ENCODE results near the gene PODN.

The PODN gene

DNA sequence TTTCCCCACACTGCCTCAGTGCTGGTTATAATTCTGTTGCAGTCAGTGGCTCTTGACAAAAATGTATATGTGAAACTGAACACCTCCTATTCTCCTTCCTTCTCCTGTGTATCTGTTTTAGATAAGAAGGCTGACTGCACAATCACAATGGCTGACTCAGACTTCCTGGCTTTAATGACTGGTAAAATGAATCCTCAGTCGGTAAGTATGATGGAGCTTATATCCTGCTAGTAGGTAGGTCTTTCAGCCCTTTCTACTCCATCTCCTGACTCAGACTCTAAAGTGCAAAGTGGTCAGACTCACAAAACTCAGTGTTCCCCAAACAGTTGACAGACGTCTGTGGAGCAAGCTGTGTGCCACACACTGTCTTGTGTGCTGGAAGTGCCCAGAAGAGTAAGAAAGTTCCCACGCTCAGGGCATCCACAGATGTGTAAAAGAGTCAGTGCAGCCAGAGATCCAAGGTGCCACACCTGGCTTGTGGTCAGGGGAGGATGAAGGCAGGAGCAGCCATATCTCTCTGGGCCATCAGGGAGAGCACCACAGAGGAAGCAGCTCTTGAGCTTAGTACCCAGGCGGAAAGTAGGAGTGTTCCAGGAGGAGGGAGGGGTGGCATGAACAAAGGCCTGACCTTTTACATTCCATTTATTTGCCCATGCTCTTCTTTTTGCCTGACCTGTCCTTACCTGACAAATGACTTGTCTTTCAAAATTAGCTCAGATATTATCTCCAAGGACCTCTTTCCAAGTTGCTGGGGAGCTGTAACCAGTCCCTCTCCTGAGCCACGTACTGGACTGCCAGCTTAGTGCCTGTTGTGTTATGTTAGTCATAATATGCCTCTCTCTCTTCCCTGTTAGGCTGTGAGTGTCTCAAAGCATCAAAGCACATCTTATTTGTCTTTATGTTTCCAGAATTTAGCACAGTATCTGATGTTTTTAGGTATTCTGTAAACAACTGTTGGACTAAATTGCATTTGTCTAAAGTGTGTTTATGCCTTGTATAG is 14.0 kb upstream of the PODN start:
- TF ChIP-seq TARDBP (IDR thresholded peaks at IDR 0.05), result no peak
- no peak for TF ChIP-seq HDGF (IDR thresholded peaks at IDR 0.05; ENCODE audit: borderline replicate concordance)
- no peak for TF ChIP-seq SUZ12 (IDR thresholded peaks at IDR 0.05)
- TF ChIP-seq BHLHE40 (IDR thresholded peaks at IDR 0.05; ENCODE audit: borderline replicate concordance), result no peak
- no peak for TF ChIP-seq NFRKB (IDR thresholded peaks at IDR 0.05)
- TF ChIP-seq, protein P1, sequence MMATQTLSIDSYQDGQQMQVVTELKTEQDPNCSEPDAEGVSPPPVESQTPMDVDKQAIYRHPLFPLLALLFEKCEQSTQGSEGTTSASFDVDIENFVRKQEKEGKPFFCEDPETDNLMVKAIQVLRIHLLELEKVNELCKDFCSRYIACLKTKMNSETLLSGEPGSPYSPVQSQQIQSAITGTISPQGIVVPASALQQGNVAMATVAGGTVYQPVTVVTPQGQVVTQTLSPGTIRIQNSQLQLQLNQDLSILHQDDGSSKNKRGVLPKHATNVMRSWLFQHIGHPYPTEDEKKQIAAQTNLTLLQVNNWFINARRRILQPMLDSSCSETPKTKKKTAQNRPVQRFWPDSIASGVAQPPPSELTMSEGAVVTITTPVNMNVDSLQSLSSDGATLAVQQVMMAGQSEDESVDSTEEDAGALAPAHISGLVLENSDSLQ (IDR thresholded peaks at IDR 0.05), result no peak
- TF ChIP-seq CTBP1 (IDR thresholded peaks at IDR 0.05; ENCODE audit: borderline replicate concordance), result no peak

DNA sequence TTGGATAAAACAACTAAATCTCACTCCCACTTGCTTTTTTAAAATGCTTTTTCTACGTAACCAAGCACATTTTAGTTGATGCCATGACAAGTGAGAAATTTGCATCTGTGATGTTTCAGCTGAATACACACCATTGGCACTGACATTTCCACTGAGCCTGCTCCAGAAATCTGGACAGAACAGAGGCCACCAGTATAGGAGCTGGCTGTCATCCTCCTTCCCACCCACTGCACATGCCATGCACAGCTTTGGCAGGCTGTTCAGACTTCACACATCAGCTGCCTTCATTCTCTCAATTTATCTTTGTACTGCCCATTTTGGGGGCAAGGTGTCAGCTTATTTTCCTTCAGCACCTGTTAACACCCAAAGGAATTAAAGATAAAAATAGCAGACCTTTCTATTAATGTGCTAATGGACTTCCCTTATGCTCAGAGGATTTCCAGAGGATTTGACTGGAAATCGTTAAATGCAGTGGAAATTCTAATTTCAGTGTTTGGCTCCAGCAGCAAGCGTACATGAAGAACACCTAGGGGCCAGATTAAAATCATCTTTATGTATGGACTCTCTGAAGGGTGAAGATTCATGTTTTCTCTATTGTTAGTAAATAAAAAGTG is 12.9 kb upstream of the PODN start:
- ChIA-PET CTCF (interaction anchor here (1.1 to 1.2 kb wide), 2 partner anchors 8 to 11 kb away, joined by 3 read pairs; no protein-coding TSS in a partner anchor), POLR2A (interaction anchor here (1.0 to 1.4 kb wide), 2 partner anchors 9 to 11 kb away, joined by 3 read pairs; no protein-coding TSS in a partner anchor)
- no peak for DNase-seq (ENCODE audit: extremely low spot score)

More for the DNA sequence above, 14.0 kb upstream of the PODN start:
- POLR2A ChIA-PET, result interaction anchor here (1.0 to 1.4 kb wide), 2 partner anchors 10 to 12 kb away, joined by 3 read pairs; no protein-coding TSS in a partner anchor
- no peak for DNase-seq (ENCODE audit: extremely low spot score)
- CTCF ChIA-PET, result interaction anchor here (0.7 to 1.2 kb wide), 3 partner anchors 9 to 143 kb away, joined by 3 read pairs; no protein-coding TSS in a partner anchor

DNA sequence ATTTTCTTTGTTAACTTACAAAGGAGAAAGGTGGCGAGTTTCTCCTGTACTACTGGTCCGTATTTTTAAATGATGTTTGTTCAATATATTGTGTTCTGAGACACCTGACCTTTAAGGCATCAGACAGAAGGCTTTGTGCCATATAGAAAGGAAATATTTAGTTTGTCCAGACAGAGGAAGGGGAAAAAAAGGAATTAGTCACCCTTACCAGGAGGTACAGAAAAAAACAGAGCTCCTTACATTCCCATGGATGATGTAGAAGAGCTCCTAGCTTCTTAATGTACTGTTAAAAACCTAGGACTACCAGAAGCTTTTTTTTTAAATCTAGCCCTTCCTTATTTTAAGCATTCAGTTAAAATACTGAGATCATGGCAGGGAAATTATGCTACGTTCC is 12.4 kb upstream of the PODN start:
- TF ChIP-seq, protein P1 (IDR thresholded peaks at IDR 0.05), result no peak
- TF ChIP-seq TARDBP (IDR thresholded peaks at IDR 0.05), result no peak
- no peak for TF ChIP-seq FOXM1 (IDR thresholded peaks at IDR 0.05; ENCODE audit: borderline replicate concordance)
- no peak for TF ChIP-seq CTBP1 (IDR thresholded peaks at IDR 0.05; ENCODE audit: borderline replicate concordance)
- TF ChIP-seq HDGF (IDR thresholded peaks at IDR 0.05; ENCODE audit: borderline replicate concordance), result no peak
- TF ChIP-seq FOXK2 (IDR thresholded peaks at IDR 0.05), result no peak
- TF ChIP-seq L3MBTL2 (conservative IDR thresholded peaks at IDR 0.05), result no peak
- no peak for TF ChIP-seq ARNT (IDR thresholded peaks at IDR 0.05)
- no peak for TF ChIP-seq SUZ12 (IDR thresholded peaks at IDR 0.05)
- TF ChIP-seq SP1 (IDR thresholded peaks at IDR 0.05), result no peak
- no peak for TF ChIP-seq BHLHE40 (IDR thresholded peaks at IDR 0.05; ENCODE audit: borderline replicate concordance)
- POLR2A ChIA-PET, result interaction anchor here (1.0 kb wide), 1 partner anchor 10 kb away, joined by 3 read pairs; no protein-coding TSS in a partner anchor
- DNase-seq (ENCODE audit: extremely low spot score), result no peak
- CTCF ChIA-PET, result interaction anchor here (1.1 kb wide), 1 partner anchor 10 kb away, joined by 3 read pairs; no protein-coding TSS in a partner anchor

More for the DNA sequence above, 12.9 kb upstream of the PODN start:
- TF ChIP-seq CTBP1 (IDR thresholded peaks at IDR 0.05; ENCODE audit: borderline replicate concordance) (no peak), BHLHE40 (IDR thresholded peaks at IDR 0.05; ENCODE audit: borderline replicate concordance) (no peak), HDGF (IDR thresholded peaks at IDR 0.05; ENCODE audit: borderline replicate concordance) (no peak), FOXK2 (IDR thresholded peaks at IDR 0.05) (no peak), L3MBTL2 (conservative IDR thresholded peaks at IDR 0.05) (no peak), ARNT (IDR thresholded peaks at IDR 0.05) (no peak), SP1 (IDR thresholded peaks at IDR 0.05) (no peak), TARDBP (IDR thresholded peaks at IDR 0.05) (no peak), NFRKB (IDR thresholded peaks at IDR 0.05) (no peak)
- TF ChIP-seq, protein P1 (IDR thresholded peaks at IDR 0.05), result no peak

DNA sequence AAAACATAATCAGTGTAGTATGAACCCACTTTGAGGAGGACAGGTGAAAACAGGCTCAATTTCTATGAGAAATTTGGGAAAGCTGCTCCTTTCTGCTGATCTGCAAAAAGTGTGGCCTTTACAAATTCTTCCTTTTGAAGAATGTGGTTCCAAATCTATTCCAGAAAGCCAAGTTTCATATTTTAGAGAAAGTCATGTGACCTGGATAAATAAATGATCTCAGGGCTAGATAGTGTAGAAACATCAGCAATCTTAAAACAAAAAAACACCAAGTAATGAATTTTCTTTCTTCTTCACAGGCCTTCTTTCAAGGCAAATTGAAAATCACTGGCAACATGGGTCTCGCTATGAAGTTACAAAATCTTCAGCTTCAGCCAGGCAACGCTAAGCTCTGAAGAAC is 11.7 kb upstream of the PODN start:
- TF ChIP-seq FOXK2 (IDR thresholded peaks at IDR 0.05) (no peak), HDGF (IDR thresholded peaks at IDR 0.05; ENCODE audit: borderline replicate concordance) (no peak), FOXA1 (IDR thresholded peaks at IDR 0.05) (no peak), FOXM1 (IDR thresholded peaks at IDR 0.05; ENCODE audit: borderline replicate concordance) (no peak), SP1 (IDR thresholded peaks at IDR 0.05) (no peak), LEF1 (IDR thresholded peaks at IDR 0.05; ENCODE audit: borderline replicate concordance) (no peak), BHLHE40 (IDR thresholded peaks at IDR 0.05; ENCODE audit: borderline replicate concordance) (no peak), TARDBP (IDR thresholded peaks at IDR 0.05) (no peak), ZNF384 (IDR thresholded peaks at IDR 0.05) (no peak), L3MBTL2 (conservative IDR thresholded peaks at IDR 0.05) (no peak), NFRKB (IDR thresholded peaks at IDR 0.05) (no peak), ELF4 (IDR thresholded peaks at IDR 0.05) (no peak), CTBP1 (IDR thresholded peaks at IDR 0.05; ENCODE audit: borderline replicate concordance) (no peak), SUZ12 (IDR thresholded peaks at IDR 0.05) (no peak)
- TF ChIP-seq, protein P1 (IDR thresholded peaks at IDR 0.05), result no peak
- CTCF ChIA-PET, result no interaction called here
- POLR2A ChIA-PET, result no interaction called here
- DNase-seq (ENCODE audit: extremely low spot score), result no peak

DNA sequence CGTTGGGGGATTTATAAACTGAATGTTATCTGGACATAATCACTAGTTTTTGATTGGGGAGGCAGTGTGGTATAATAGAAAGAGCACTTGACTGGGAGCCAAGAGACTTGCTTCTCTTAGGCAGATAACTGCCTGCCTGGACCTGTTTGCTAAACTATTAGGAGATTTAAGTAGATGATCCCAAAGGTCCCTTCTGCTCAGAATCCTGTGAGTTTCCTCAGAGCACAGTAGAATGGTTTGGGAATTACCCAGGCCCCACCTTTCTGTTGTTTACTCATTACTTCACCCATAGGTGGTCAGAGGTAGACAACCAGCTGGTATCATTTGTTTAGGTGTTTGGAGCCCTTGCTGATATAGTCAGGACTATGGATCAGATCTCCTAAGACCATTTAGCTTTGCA is 10.3 kb upstream of the PODN start:
- no peak for TF ChIP-seq FOXM1 (IDR thresholded peaks at IDR 0.05; ENCODE audit: borderline replicate concordance)
- no peak for TF ChIP-seq FOXK2 (IDR thresholded peaks at IDR 0.05)
- TF ChIP-seq SUZ12 (IDR thresholded peaks at IDR 0.05), result no peak
- no peak for TF ChIP-seq CTBP1 (IDR thresholded peaks at IDR 0.05; ENCODE audit: borderline replicate concordance)
- TF ChIP-seq TARDBP (IDR thresholded peaks at IDR 0.05), result no peak
- no peak for TF ChIP-seq SP1 (IDR thresholded peaks at IDR 0.05)
- no peak for TF ChIP-seq LEF1 (IDR thresholded peaks at IDR 0.05; ENCODE audit: borderline replicate concordance)
- no peak for TF ChIP-seq HDGF (IDR thresholded peaks at IDR 0.05; ENCODE audit: borderline replicate concordance)

More for the DNA sequence above, 10.3 kb upstream of the PODN start:
- ChIA-PET CTCF (no interaction called here), POLR2A (interaction anchor here (1.5 kb wide), 1 partner anchor 37 kb away, joined by 4 read pairs; no protein-coding TSS in a partner anchor)
- no peak for DNase-seq (ENCODE audit: extremely low spot score)
